ENCODE data around the gene TRHDE.
"Not testable (repeated sequence)": the region's sequence is repeated elsewhere in the genome, so short reads cannot be mapped to it uniquely, and the experiment has no call there.

The TRHDE gene

DNA sequence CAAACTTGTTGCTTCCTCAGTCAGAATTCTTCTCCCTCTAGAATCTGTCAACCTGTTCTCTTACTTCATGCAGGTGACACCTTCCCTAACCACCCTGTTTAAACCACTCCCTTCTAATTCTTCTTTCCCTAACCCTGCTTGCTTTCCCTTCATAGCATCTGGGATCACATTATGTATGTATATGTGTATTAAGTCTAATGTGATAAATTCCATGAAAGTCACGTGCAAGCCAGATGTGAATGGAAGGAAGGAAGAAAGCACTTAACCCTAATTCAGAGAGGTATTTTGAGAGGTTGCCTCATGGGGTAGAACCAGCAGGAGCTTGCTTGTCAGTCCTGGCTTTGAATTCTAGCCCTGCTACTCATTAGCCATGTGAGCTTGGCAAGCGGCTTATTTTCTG is 340.0 kb downstream of the TRHDE start:
- FAIRE-seq: no peak
- no peak for DNase-seq (ENCODE audit: low spot score)

- FAIRE-seq (no peak), DNase-seq (ENCODE audit: low spot score) (no peak)
Measured at GRCh38 chr12:72618764-72619163, 346.6 kb downstream of the TRHDE start.

DNA sequence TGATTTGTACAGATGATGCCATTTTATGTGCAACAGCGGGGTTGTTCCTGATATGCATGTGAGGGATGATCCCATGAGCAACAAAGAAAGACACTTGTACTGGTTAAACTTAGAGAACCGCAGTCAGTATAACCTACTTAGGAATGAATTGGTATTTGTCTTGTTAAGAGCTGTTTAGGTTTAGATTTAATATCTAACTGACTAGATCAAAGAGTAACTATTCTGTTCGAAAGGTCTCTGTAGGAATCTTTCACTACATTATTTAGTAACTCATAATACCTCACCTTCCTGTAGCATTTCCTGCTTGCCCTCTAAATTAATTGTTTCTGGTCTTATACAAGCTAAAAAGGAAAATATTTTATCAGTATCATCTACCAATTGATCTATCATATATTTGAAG is 350.4 kb downstream of the TRHDE start:
- FAIRE-seq (no peak), DNase-seq (ENCODE audit: low spot score) (no peak)

DNA sequence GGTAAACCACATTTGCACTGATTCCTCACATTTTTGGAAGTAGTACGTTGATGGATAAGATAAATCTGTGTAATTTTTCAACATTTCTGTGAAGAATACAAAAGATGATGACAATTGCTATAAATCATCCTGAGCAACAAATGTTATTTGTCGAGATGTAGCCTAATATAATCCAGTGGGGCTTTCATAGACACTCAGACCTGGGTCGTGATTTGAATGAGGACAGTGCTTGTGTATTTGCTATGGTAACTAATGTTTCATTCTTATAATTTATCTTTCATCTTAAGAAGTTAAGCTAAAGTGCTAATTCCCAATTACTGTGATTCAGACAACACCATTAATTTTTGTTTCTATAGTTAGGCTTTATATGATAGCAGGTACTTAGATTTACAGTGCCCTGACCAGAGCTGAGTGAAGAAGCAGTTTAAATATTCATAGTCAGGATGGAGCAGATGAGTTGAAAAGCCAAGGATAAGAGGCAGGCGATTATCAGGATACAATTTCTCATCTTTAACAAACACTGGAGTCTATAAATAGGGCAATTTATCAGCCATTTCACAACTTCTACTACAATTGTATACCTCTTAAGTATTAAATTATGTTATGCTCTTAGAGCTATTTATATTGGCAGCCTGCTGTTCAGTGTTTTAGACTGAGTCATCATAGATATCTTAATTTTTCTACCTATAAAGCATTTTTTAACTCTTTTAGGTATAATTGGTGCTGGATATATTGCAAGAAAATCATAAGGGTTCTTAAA is 359.9 kb downstream of the TRHDE start:
- DNase-seq (ENCODE audit: low spot score) (no peak), FAIRE-seq (no peak)

DNA sequence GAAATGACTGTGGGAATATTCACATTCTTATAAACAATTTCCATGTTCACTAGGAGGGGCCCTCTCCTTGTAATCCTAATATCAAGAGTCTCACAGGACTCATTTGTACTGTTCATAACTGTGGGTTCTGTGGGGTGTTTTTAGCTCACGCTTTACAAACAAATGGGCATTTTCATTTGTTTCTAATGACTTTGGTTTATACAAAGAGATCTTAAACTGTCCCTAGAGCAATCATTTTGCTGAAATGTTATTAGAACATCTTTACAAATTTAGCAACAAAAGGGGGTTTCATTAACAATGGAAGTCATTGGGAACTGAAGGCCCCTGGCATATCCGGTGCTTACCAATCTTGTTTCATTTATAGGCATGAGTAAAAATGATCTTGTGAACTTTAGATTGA is 370.5 kb downstream of the TRHDE start:
- DNase-seq (ENCODE audit: low spot score) (no peak), FAIRE-seq (no peak)

GRCh38 chr12:72647139-72647538 is 375.0 kb downstream of the TRHDE start:
- DNase-seq (ENCODE audit: low spot score): no peak
- FAIRE-seq: no peak

GRCh38 chr12:72658615-72659014 is 386.4 kb downstream of the TRHDE start:
- FAIRE-seq (no peak), DNase-seq (ENCODE audit: low spot score) (no peak)

DNA sequence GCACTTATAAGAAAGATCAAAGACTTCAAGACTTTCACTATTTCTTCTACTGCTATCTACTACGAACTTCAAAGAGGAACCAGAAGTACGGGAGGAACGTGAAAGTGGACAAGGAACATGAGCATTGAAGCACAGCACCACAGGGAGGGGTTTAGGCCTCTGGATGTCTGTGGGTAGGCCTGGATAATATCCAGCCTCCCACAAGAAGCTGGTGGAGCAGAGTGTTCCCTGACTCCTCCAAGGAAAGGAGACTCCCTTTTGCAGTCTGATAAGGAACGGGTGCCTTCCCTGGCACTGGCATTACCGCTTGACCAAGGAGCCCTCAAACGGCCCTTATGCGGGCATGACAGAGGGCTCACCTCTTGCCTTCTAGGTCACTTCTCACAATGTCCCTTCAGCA is 388.0 kb downstream of the TRHDE start:
- not testable (repeated sequence) for FAIRE-seq; DNase-seq (ENCODE audit: low spot score)

DNA sequence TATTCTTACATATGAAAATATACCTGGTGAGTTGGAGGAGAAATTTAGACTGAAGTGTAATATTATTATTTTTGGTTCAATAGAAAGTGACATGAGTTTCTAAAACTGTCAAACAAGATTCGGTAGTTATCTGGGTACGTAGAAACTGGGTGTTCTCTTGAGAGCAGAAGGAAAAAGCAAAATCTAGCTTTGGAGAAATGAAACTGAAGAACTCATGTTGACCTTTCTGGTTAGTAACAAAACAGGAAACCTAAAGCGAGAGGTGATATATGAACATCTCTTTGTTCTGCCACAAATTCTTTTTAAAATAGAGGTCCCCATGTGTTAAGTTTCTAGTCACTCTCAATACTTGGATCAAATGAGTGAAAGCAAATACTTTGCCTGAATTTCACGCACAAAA is 401.7 kb downstream of the TRHDE start:
- DNase-seq (ENCODE audit: low spot score) (no peak), FAIRE-seq (no peak)

GRCh38 chr12:72676556-72676955 is 404.4 kb downstream of the TRHDE start:
- DNase-seq (ENCODE audit: low spot score) (no peak), FAIRE-seq (no peak)

DNA sequence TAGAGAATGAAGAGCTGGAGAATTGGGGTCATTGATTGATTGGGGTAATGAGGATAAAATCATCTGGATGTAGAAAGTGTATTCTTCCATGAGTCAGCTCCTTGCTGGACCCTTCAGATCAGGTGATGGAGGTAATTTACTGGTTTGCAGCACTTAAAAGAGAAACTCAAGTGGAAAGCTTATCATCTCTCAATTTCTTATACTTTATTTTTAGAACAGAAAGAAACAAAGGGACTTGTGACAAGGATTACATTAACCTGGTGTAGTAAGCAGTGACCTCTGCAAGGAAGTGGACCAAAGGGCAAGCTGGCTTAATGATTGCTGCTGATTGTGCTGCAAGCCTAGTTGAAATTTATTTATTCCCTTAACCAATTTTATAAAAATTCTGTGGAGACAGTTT is 405.0 kb downstream of the TRHDE start:
- no peak for FAIRE-seq
- no peak for DNase-seq (ENCODE audit: low spot score)

DNA sequence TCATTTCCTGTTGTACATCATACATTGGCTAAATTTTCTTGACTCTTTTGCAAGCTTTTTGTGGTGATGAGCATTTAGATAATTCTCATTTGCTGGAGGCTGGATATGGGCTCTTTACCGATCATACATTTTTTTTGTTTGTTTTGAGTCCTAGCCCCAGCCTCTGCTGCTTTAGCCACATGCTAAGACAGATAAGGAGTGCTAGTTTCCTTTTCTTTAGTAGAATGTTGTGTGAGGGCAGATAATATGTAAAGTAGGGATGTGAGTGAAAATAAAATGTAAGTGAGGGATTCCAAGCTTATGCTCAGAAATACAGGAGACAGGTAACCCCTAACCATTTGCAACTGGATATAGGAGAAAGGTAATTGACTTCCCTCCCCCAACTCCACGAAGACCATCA is 405.7 kb downstream of the TRHDE start:
- no peak for FAIRE-seq

DNA sequence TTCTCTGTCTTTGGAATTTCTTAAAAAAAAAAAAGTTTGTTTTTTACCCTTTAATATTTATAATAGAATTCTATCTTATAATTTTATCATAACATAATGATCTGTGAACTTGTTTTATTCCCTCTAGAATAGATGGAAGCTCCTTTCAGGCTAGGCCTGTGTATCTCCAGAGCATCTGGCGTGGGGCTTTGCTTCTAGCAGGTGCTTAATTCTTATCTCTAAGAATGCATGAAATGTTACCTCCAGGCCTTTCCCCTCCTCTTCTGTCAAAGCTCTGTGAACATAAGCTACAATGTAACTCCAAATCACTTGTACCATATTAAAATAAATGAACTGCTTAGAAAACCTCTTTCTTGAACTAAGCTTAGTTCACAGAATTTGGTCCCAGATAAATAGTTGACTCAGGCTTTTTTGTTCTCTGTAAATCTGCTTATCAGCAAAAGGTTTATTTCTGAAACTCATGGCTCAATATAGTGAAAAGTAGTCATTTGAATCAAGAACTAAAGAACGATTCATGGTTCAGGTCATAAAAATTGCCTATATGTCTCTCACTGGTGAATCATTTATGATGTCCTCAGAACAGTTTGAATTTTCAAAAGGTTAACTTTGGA is 407.1 kb downstream of the TRHDE start:
- DNase-seq (ENCODE audit: low spot score): no peak
- FAIRE-seq: no peak

More for the DNA sequence above, 405.7 kb downstream of the TRHDE start:
- DNase-seq (ENCODE audit: low spot score): no peak

GRCh38 chr12:72681028-72681427 is 408.9 kb downstream of the TRHDE start:
- DNase-seq (ENCODE audit: low spot score) (no peak), FAIRE-seq (no peak)

- no peak for FAIRE-seq
- DNase-seq (ENCODE audit: low spot score): no peak
Measured at GRCh38 chr12:72684491-72684890, 412.3 kb downstream of the TRHDE start.

- FAIRE-seq: no peak
- no peak for DNase-seq (ENCODE audit: low spot score)
Measured at GRCh38 chr12:72692338-72692737, 420.2 kb downstream of the TRHDE start.

DNA sequence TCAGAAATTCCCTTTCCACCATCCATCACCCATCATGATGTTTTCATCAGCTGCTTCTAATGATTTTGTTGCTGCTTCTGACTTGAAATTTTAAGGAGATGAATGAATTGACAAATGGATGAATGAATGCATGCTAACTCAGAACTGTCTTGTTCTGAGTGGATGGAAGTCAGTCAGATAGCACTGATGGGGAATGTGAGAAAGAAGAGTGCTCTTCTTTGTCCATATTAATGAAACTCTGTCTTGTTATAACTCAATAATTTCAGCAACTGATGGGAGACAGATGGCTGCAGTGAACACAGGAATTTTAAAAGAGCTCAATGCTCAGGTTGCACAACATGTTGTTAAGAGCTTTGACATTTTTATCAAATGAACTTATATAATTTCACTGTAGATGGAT is 422.0 kb downstream of the TRHDE start:
- DNase-seq (ENCODE audit: low spot score): no peak
- FAIRE-seq: no peak

DNA sequence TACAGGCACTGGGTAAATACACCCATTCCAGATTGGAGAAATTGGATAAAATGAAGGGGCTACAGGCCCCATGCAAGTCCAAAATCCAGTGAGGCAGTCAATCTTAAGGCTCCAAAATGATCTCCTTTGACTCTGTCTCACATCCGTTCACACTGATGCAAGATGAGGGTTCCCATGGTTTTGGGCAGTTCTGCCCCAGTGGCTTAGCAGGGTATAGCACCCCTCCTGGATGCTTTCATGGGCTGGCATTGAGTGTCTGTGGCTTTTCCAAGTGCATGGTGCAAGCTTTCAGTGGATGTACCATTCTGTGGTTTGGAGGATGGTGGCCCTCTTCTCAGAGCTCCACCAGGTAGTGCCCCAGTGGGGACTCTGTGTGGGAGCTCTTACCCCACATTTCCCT is 427.2 kb downstream of the TRHDE start:
- no peak for DNase-seq (ENCODE audit: low spot score)
- FAIRE-seq: no peak

- FAIRE-seq; DNase-seq (ENCODE audit: low spot score): not testable (repeated sequence)
Measured at GRCh38 chr12:72712025-72712424, 439.9 kb downstream of the TRHDE start.

DNA sequence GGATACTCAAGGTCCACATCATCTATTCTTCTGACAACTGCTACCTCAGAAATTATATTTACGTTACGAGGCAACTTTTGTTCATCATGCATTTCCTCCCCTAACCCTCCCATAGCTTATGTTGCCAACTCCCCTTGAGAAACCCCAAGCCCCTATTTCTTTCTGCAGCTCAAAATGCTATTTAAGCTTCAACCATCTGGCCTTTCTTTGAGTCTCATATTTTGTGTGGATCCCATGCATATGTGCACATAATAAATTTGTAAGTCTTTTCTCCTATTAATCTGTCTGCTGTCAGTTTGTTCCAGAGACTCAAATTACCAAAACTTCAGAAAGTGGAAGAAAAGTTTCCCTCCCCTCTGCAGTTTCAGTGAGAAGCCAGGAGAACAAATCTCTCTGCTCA is 444.1 kb downstream of the TRHDE start:
- DNase-seq (ENCODE audit: low spot score): no peak
- FAIRE-seq: no peak

- DNase-seq (ENCODE audit: low spot score): no peak
- no peak for FAIRE-seq
Measured at GRCh38 chr12:72717036-72717435, 444.9 kb downstream of the TRHDE start.
